Activated naive CD4-positive, alpha-beta T cell treated with anti-CD3 and anti-CD28 coated beads, Interleukin-2, amount 10 ng/mL, durations not matched to agents 7 days and 5 days (primary cell): ENCODE results near the gene TACC2.

Source experiments
- CTCF ChIA-PET: fragments of 350-600 bp; sonication (Branson Sonifier 250); formaldehyde crosslinking; loops from one replicate; lab custom pipeline; 2021; ENCODE audit warnings: antibody characterized with exemption; lab: Charles Lee
- DNase-seq: peaks from one replicate; pipeline ENCODE4 v3.0.0-alpha.2; 2020
- H3K27ac Mint-ChIP-seq: one replicate; pipeline ENCODE4 v1.8.0; 2021; ENCODE audit warnings: mild to moderate bottlenecking, moderate library complexity, mixed read lengths
- H3K27me3 Mint-ChIP-seq: one replicate; pipeline ENCODE4 v1.8.0; 2021; ENCODE audit warnings: mild to moderate bottlenecking, mixed read lengths
- H3K36me3 Mint-ChIP-seq: one replicate; pipeline ENCODE4 v1.8.0; 2021; ENCODE audit warnings: mixed read lengths
- H3K4me1 Mint-ChIP-seq: one replicate; pipeline ENCODE4 v1.8.0; 2021; ENCODE audit warnings: mixed read lengths
- H3K4me3 Mint-ChIP-seq: one replicate; pipeline ENCODE4 v1.8.0; 2021; ENCODE audit warnings: mild to moderate bottlenecking, moderate library complexity, mixed read lengths
- H3K9me3 Mint-ChIP-seq: one replicate; pipeline ENCODE4 v1.8.0; 2021; ENCODE audit warnings: mixed read lengths

Gene TACC2

GRCh38 chr10:122149561-122150505 is 160.9 kb downstream of the TACC2 start:
- CTCF ChIA-PET: no interaction called here
- Mint-ChIP-seq H3K4me3 (no peak overlapping the region), H3K27me3 (no peaks in the 10 kb centered on the region), H3K4me1 (no peaks in the 10 kb centered on the region), H3K27ac (no peak overlapping the region), H3K9me3 (peaks cover 2% of the 10 kb centered on the region), H3K36me3 (no peaks in the 10 kb centered on the region)
- DNase-seq: no peak

- no peaks in the 10 kb centered on the region for H3K36me3 Mint-ChIP-seq
- H3K4me1 Mint-ChIP-seq: no peaks in the 10 kb centered on the region
- CTCF ChIA-PET: no interaction called here
- no peak overlapping the region for H3K4me3 Mint-ChIP-seq
- H3K27me3 Mint-ChIP-seq: no peaks in the 10 kb centered on the region
- H3K27ac Mint-ChIP-seq: no peak overlapping the region
- H3K9me3 Mint-ChIP-seq: no peaks in the 10 kb centered on the region
- no peak for DNase-seq
Measured at GRCh38 chr10:122151121-122151694, 162.2 kb downstream of the TACC2 start.

GRCh38 chr10:122152544-122152943 is 163.6 kb downstream of the TACC2 start:
- Mint-ChIP-seq H3K27ac (no peak overlapping the region), H3K4me1 (no peaks in the 10 kb centered on the region), H3K9me3 (no peaks in the 10 kb centered on the region), H3K36me3 (no peaks in the 10 kb centered on the region), H3K27me3 (no peaks in the 10 kb centered on the region), H3K4me3 (no peak overlapping the region)
- CTCF ChIA-PET: no interaction called here
- no peak for DNase-seq

- Mint-ChIP-seq H3K4me3 (no peak overlapping the region), H3K9me3 (no peaks in the 10 kb centered on the region), H3K27ac (no peak overlapping the region), H3K27me3 (peaks cover 8% of the 10 kb centered on the region), H3K36me3 (no peaks in the 10 kb centered on the region), H3K4me1 (no peaks in the 10 kb centered on the region)
- no peak for DNase-seq
- CTCF ChIA-PET: no interaction called here
Measured at GRCh38 chr10:122154031-122154544, 165.1 kb downstream of the TACC2 start.

- H3K27ac Mint-ChIP-seq: no peak overlapping the region
Measured at GRCh38 chr10:122154545-122155366, 165.8 kb downstream of the TACC2 start.

GRCh38 chr10:122157451-122157850 is 168.5 kb downstream of the TACC2 start:
- Mint-ChIP-seq H3K4me3 (no peak overlapping the region), H3K4me1 (no peaks in the 10 kb centered on the region), H3K27ac (no peak overlapping the region), H3K9me3 (no peaks in the 10 kb centered on the region), H3K36me3 (no peaks in the 10 kb centered on the region), H3K27me3 (peaks cover 29% of the 10 kb centered on the region)
- CTCF ChIA-PET: no interaction called here
- DNase-seq: no peak

More at GRCh38 chr10:122154545-122155366, 165.8 kb downstream of the TACC2 start:
- DNase-seq: no peak
- no peak overlapping the region for H3K4me3 Mint-ChIP-seq
- no peaks in the 10 kb centered on the region for H3K4me1 Mint-ChIP-seq
- CTCF ChIA-PET: no interaction called here
- peaks cover 11% of the 10 kb centered on the region for H3K27me3 Mint-ChIP-seq
- no peaks in the 10 kb centered on the region for H3K36me3 Mint-ChIP-seq
- no peaks in the 10 kb centered on the region for H3K9me3 Mint-ChIP-seq

GRCh38 chr10:122158362-122158761 is 169.4 kb downstream of the TACC2 start:
- CTCF ChIA-PET: no interaction called here
- Mint-ChIP-seq H3K27ac (no peak overlapping the region), H3K9me3 (no peaks in the 10 kb centered on the region), H3K4me1 (no peaks in the 10 kb centered on the region), H3K4me3 (no peak overlapping the region), H3K36me3 (no peaks in the 10 kb centered on the region), H3K27me3 (peaks cover 38% of the 10 kb centered on the region)
- no peak for DNase-seq

GRCh38 chr10:122159141-122159970 is 170.4 kb downstream of the TACC2 start:
- DNase-seq: no peak
- H3K27ac Mint-ChIP-seq: no peak overlapping the region

GRCh38 chr10:122161795-122162194 is 172.8 kb downstream of the TACC2 start:
- Mint-ChIP-seq H3K4me1 (no peaks in the 10 kb centered on the region), H3K4me3 (no peak overlapping the region), H3K36me3 (no peaks in the 10 kb centered on the region), H3K9me3 (no peaks in the 10 kb centered on the region), H3K27ac (no peak overlapping the region), H3K27me3 (peaks cover 72% of the 10 kb centered on the region)
- DNase-seq: no peak
- CTCF ChIA-PET: no interaction called here

More at GRCh38 chr10:122159141-122159970, 170.4 kb downstream of the TACC2 start:
- H3K9me3 Mint-ChIP-seq: no peaks in the 10 kb centered on the region
- no peaks in the 10 kb centered on the region for H3K36me3 Mint-ChIP-seq
- no peak overlapping the region for H3K4me3 Mint-ChIP-seq
- no peaks in the 10 kb centered on the region for H3K4me1 Mint-ChIP-seq
- CTCF ChIA-PET: no interaction called here
- peaks cover 48% of the 10 kb centered on the region for H3K27me3 Mint-ChIP-seq

- H3K27ac Mint-ChIP-seq: no peak overlapping the region
- H3K36me3 Mint-ChIP-seq: no peaks in the 10 kb centered on the region
- H3K4me3 Mint-ChIP-seq: no peak overlapping the region
- CTCF ChIA-PET: interaction anchor here (0.6 kb wide), 2 partner anchors 523 to 1396 kb away, joined by 3 read pairs; no protein-coding TSS in a partner anchor
- no peak for DNase-seq
- no peaks in the 10 kb centered on the region for H3K9me3 Mint-ChIP-seq
- peaks cover 82% of the 10 kb centered on the region for H3K27me3 Mint-ChIP-seq
- no peaks in the 10 kb centered on the region for H3K4me1 Mint-ChIP-seq
Measured at GRCh38 chr10:122162671-122163173, 173.8 kb downstream of the TACC2 start.

GRCh38 chr10:122163174-122164022 is 174.4 kb downstream of the TACC2 start:
- Mint-ChIP-seq H3K9me3 (no peaks in the 10 kb centered on the region), H3K4me3 (no peak overlapping the region), H3K4me1 (no peaks in the 10 kb centered on the region), H3K27ac (no peak overlapping the region), H3K36me3 (no peaks in the 10 kb centered on the region), H3K27me3 (peaks cover 86% of the 10 kb centered on the region)
- CTCF ChIA-PET: interaction anchor here (0.6 kb wide), 2 partner anchors 524 to 1395 kb away, joined by 3 read pairs; no protein-coding TSS in a partner anchor
- no peak for DNase-seq

- Mint-ChIP-seq H3K27me3 (peaks cover 78% of the 10 kb centered on the region), H3K36me3 (no peaks in the 10 kb centered on the region), H3K4me1 (no peaks in the 10 kb centered on the region), H3K4me3 (no peak overlapping the region), H3K27ac (no peak overlapping the region), H3K9me3 (no peaks in the 10 kb centered on the region)
- CTCF ChIA-PET: no interaction called here
- no peak for DNase-seq
Measured at GRCh38 chr10:122164023-122164601, 175.1 kb downstream of the TACC2 start.
